IPS-20b (cell line): ENCODE results near the gene ZNF628.

ENCODE experiments used
- H3K27ac ChIP-seq: one replicate; pipeline ENCODE4 v1.5.1; 2013; ENCODE audit warnings: low read length
- H3K27me3 ChIP-seq: 2 replicates; pipeline ENCODE4 v1.6.1; 2013; ENCODE audit warnings: mild to moderate bottlenecking, low read length, inconsistent platforms; ENCODE audit not compliant: insufficient read depth
- H3K36me3 ChIP-seq: 2 replicates; pipeline ENCODE4 v1.6.1; 2013; ENCODE audit warnings: low read depth, mild to moderate bottlenecking, inconsistent platforms, low read length, moderate library complexity; ENCODE audit not compliant: insufficient read depth
- H3K4me1 ChIP-seq: 2 replicates; pipeline ENCODE4 v1.6.1; 2013; ENCODE audit warnings: mild to moderate bottlenecking, control low read depth, inconsistent platforms, low read length, moderate library complexity; ENCODE audit not compliant: insufficient read depth
- H3K4me3 ChIP-seq: 2 replicates; pipeline ENCODE4 v1.5.1; 2013; ENCODE audit warnings: mild to moderate bottlenecking, low read length, inconsistent platforms
- H3K9ac ChIP-seq: 2 replicates; pipeline ENCODE4 v1.6.1; 2013; ENCODE audit warnings: low read depth, mild to moderate bottlenecking, inconsistent platforms, low read length, moderate library complexity
- H3K9me3 ChIP-seq: 2 replicates; pipeline ENCODE4 v1.6.1; 2013; ENCODE audit warnings: mild to moderate bottlenecking, low read depth, low read length, inconsistent platforms; ENCODE audit not compliant: insufficient read depth

Gene ZNF628

GRCh38 chr19:55451965-55452748 lies 24.3 kb upstream of the ZNF628 start:
- H3K9me3 ChIP-seq, result no peaks in the 10 kb centered on the region
- peak overlapping the region; percentile 60 for H3K4me3 ChIP-seq
- peaks cover 2% of the 10 kb centered on the region; the same call in 1 of the 2 replicates for H3K4me1 ChIP-seq
- no peak overlapping the region for H3K9ac ChIP-seq
- peaks cover 55% of the 10 kb centered on the region for H3K27me3 ChIP-seq
- no peak overlapping the region for H3K27ac ChIP-seq
- H3K36me3 ChIP-seq, result peaks cover 9% of the 10 kb centered on the region; the same call in 1 of the 2 replicates

GRCh38 chr19:55452749-55453346 lies 23.6 kb upstream of the ZNF628 start:
- no peak overlapping the region for H3K27ac ChIP-seq
- peaks cover 9% of the 10 kb centered on the region; the same call in 1 of the 2 replicates for H3K36me3 ChIP-seq
- H3K27me3 ChIP-seq, result peaks cover 48% of the 10 kb centered on the region
- H3K9me3 ChIP-seq, result no peaks in the 10 kb centered on the region
- H3K4me1 ChIP-seq, result peaks cover 2% of the 10 kb centered on the region; the same call in 1 of the 2 replicates
- no peak overlapping the region for H3K9ac ChIP-seq
- H3K4me3 ChIP-seq, result peak overlapping the region; percentile 52; the same call in 1 of the 2 replicates

- H3K4me1 ChIP-seq, result peaks cover 2% of the 10 kb centered on the region; the same call in 1 of the 2 replicates
- peaks cover 9% of the 10 kb centered on the region; the same call in 1 of the 2 replicates for H3K36me3 ChIP-seq
- H3K9me3 ChIP-seq, result no peaks in the 10 kb centered on the region
- H3K27ac ChIP-seq, result no peak overlapping the region
- peaks cover 39% of the 10 kb centered on the region for H3K27me3 ChIP-seq
- no peak overlapping the region for H3K4me3 ChIP-seq
- no peak overlapping the region for H3K9ac ChIP-seq
Measured at GRCh38 chr19:55453511-55454260, 22.7 kb upstream of the ZNF628 start.

GRCh38 chr19:55454787-55455243 lies 21.6 kb upstream of the ZNF628 start:
- Histone ChIP-seq H3K9me3 (no peaks in the 10 kb centered on the region), H3K4me3 (no peak overlapping the region), H3K9ac (no peak overlapping the region), H3K36me3 (peaks cover 9% of the 10 kb centered on the region; the same call in 1 of the 2 replicates), H3K27me3 (peaks cover 28% of the 10 kb centered on the region), H3K4me1 (peaks cover 3% of the 10 kb centered on the region; the same call in 1 of the 2 replicates), H3K27ac (no peak overlapping the region)

GRCh38 chr19:55455576-55456235 lies 20.7 kb upstream of the ZNF628 start:
- peaks cover 10% of the 10 kb centered on the region; the same call in 1 of the 2 replicates for H3K4me1 ChIP-seq
- no peaks in the 10 kb centered on the region for H3K9me3 ChIP-seq

GRCh38 chr19:55456347-55456746 lies 20.1 kb upstream of the ZNF628 start:
- Histone ChIP-seq H3K9ac (no peak overlapping the region), H3K9me3 (no peaks in the 10 kb centered on the region), H3K4me3 (no peak overlapping the region), H3K27ac (no peak overlapping the region), H3K27me3 (peaks cover 13% of the 10 kb centered on the region), H3K4me1 (peaks cover 10% of the 10 kb centered on the region; the same call in 1 of the 2 replicates), H3K36me3 (peaks cover 9% of the 10 kb centered on the region; the same call in 1 of the 2 replicates)

More at GRCh38 chr19:55455576-55456235, 20.7 kb upstream of the ZNF628 start:
- no peak overlapping the region for H3K4me3 ChIP-seq
- H3K27me3 ChIP-seq, result peaks cover 19% of the 10 kb centered on the region
- H3K27ac ChIP-seq, result no peak overlapping the region
- H3K9ac ChIP-seq, result no peak overlapping the region
- peaks cover 9% of the 10 kb centered on the region; the same call in 1 of the 2 replicates for H3K36me3 ChIP-seq

GRCh38 chr19:55457683-55458457 lies 18.5 kb upstream of the ZNF628 start:
- H3K27ac ChIP-seq, result no peak overlapping the region
- peaks cover 8% of the 10 kb centered on the region; the same call in 1 of the 2 replicates for H3K4me1 ChIP-seq
- no peaks in the 10 kb centered on the region for H3K9me3 ChIP-seq
- H3K27me3 ChIP-seq, result 0 out of 2 replicates have a peak, but pooled peaks cover 8% of the 10 kb centered on the region
- no peak overlapping the region for H3K4me3 ChIP-seq
- H3K36me3 ChIP-seq, result peaks cover 9% of the 10 kb centered on the region; the same call in 1 of the 2 replicates
- no peak overlapping the region for H3K9ac ChIP-seq

- Histone ChIP-seq H3K4me1 (peaks cover 13% of the 10 kb centered on the region; the same call in 1 of the 2 replicates), H3K27me3 (peaks cover 24% of the 10 kb centered on the region), H3K9ac (no peak overlapping the region), H3K9me3 (no peaks in the 10 kb centered on the region), H3K27ac (no peak overlapping the region), H3K4me3 (no peak overlapping the region), H3K36me3 (0 out of 2 replicates have a peak, but pooled peaks cover 5% of the 10 kb centered on the region)
Measured at GRCh38 chr19:55459551-55459949, 16.9 kb upstream of the ZNF628 start.

GRCh38 chr19:55459950-55460657 lies 16.3 kb upstream of the ZNF628 start:
- Histone ChIP-seq H3K27me3 (peaks cover 27% of the 10 kb centered on the region), H3K9me3 (no peaks in the 10 kb centered on the region), H3K27ac (no peak overlapping the region), H3K4me3 (peak overlapping the region; percentile 83), H3K9ac (peak overlapping the region; percentile 62; the same call in 1 of the 2 replicates), H3K4me1 (peaks cover 14% of the 10 kb centered on the region; the same call in 1 of the 2 replicates), H3K36me3 (0 out of 2 replicates have a peak, but pooled peaks cover 5% of the 10 kb centered on the region)
